Measurements from ENCODE around the gene INF2.

The INF2 gene

DNA sequence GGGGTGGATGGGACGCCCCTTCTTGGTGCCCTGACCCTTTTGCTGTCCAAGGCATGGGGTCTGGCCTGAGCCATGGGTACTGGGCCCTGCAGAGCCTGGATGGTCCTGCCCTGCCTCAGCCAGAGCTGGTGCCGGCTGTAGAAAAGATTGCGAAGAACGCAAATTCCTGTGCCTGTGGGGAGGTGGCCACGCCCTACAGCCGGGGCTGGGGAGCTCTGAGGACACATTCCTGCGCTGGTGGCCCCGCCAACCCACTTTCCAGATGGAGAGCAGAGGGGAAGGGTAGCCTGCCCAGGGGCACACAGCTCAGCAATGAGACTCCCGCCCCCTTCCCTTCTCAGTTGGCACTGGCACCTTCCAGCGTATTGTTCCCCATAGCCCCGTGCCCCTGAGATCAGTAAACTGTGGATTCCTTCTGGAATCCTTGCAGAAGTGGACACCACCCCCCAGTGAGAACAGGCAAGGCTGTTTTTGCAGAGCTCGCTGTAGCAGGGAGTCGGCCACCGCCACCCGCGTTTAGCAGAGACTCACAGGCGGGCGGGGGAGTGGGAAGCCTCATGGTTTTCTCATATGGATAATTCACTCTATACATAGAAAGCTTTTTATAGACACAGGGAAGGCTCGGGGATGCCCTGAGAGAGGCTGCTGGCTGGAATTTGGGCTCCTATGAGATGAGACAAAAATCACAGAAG is 8.6 kb downstream of the INF2 start:
- Histone ChIP-seq H3K27me3 (ENCODE audit: insufficient read depth, poor library complexity, severe bottlenecking) (no peaks in the 10 kb centered on the region), H3K27ac (replicated peaks) (no peak overlapping the region), H3K4me3 (replicated peaks; ENCODE audit: insufficient read depth, low read length) (no peak overlapping the region)
- no peak for TF ChIP-seq POLR2AphosphoS5 (IDR thresholded peaks at IDR 0.05; ENCODE audit: low read depth)
- TF ChIP-seq GABPA (IDR thresholded peaks at IDR 0.05; ENCODE audit: low read depth): no peak
- TF ChIP-seq, protein P1, sequence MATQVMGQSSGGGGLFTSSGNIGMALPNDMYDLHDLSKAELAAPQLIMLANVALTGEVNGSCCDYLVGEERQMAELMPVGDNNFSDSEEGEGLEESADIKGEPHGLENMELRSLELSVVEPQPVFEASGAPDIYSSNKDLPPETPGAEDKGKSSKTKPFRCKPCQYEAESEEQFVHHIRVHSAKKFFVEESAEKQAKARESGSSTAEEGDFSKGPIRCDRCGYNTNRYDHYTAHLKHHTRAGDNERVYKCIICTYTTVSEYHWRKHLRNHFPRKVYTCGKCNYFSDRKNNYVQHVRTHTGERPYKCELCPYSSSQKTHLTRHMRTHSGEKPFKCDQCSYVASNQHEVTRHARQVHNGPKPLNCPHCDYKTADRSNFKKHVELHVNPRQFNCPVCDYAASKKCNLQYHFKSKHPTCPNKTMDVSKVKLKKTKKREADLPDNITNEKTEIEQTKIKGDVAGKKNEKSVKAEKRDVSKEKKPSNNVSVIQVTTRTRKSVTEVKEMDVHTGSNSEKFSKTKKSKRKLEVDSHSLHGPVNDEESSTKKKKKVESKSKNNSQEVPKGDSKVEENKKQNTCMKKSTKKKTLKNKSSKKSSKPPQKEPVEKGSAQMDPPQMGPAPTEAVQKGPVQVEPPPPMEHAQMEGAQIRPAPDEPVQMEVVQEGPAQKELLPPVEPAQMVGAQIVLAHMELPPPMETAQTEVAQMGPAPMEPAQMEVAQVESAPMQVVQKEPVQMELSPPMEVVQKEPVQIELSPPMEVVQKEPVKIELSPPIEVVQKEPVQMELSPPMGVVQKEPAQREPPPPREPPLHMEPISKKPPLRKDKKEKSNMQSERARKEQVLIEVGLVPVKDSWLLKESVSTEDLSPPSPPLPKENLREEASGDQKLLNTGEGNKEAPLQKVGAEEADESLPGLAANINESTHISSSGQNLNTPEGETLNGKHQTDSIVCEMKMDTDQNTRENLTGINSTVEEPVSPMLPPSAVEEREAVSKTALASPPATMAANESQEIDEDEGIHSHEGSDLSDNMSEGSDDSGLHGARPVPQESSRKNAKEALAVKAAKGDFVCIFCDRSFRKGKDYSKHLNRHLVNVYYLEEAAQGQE (IDR thresholded peaks at IDR 0.05; ENCODE audit: insufficient replicate concordance, low read depth): no peak
- no peak for TF ChIP-seq SPI1 (IDR thresholded peaks at IDR 0.05; ENCODE audit: borderline replicate concordance, low read depth)
- TF ChIP-seq, protein P2, sequence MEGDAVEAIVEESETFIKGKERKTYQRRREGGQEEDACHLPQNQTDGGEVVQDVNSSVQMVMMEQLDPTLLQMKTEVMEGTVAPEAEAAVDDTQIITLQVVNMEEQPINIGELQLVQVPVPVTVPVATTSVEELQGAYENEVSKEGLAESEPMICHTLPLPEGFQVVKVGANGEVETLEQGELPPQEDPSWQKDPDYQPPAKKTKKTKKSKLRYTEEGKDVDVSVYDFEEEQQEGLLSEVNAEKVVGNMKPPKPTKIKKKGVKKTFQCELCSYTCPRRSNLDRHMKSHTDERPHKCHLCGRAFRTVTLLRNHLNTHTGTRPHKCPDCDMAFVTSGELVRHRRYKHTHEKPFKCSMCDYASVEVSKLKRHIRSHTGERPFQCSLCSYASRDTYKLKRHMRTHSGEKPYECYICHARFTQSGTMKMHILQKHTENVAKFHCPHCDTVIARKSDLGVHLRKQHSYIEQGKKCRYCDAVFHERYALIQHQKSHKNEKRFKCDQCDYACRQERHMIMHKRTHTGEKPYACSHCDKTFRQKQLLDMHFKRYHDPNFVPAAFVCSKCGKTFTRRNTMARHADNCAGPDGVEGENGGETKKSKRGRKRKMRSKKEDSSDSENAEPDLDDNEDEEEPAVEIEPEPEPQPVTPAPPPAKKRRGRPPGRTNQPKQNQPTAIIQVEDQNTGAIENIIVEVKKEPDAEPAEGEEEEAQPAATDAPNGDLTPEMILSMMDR (IDR thresholded peaks at IDR 0.05; ENCODE audit: insufficient read depth, low read length): no peak
- DNase-seq (ENCODE audit: low read depth in 1 of 2, low spot score in 1 of 2): no peak

DNA sequence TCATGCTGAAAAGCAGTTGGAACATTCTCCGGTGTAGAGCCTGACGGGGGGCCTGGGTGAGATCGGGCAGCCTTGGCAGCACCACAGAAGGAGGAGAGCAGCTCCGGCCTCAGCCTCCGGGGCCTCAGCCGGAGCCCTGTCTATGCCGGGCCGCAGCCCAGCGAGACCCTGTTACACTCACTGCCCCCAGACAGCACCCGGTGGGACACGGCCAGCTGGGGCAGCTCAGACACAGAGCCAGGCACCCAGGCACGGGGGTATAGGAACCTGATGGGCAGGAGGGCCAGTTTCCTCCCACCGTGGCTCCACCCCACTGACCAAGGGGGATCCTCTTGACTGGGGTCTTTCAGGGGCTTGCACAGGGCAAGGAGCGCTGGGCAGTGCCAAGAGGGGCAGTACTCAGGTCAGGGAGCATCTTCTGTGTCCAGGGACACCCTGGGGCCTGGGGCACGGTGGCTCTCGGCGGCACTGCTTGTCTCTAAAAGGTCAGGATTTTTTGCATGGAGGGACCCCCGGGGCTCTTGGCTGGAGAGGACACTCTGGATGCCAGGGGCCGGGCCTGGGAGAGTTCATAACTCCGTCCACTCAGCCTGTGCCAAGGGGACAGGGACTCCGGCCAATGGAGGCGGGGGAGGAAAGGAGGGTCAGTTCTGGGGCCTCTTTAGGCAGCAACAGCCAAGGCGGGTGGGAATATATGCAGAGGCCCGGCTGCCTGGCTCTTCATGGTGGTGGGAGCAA is 9.4 kb downstream of the INF2 start:
- Histone ChIP-seq H3K4me3 (replicated peaks; ENCODE audit: insufficient read depth, low read length) (no peak overlapping the region), H3K27ac (replicated peaks) (no peak overlapping the region), H3K27me3 (ENCODE audit: insufficient read depth, poor library complexity, severe bottlenecking) (no peaks in the 10 kb centered on the region)
- DNase-seq (ENCODE audit: low read depth in 1 of 2, low spot score in 1 of 2): no peak
- TF ChIP-seq, protein P2 (IDR thresholded peaks at IDR 0.05; ENCODE audit: insufficient read depth, low read length): no peak
- no peak for TF ChIP-seq GABPA (IDR thresholded peaks at IDR 0.05; ENCODE audit: low read depth)
- TF ChIP-seq, protein P1 (IDR thresholded peaks at IDR 0.05; ENCODE audit: insufficient replicate concordance, low read depth): no peak
- TF ChIP-seq SPI1 (IDR thresholded peaks at IDR 0.05; ENCODE audit: borderline replicate concordance, low read depth): no peak
- no peak for TF ChIP-seq POLR2AphosphoS5 (IDR thresholded peaks at IDR 0.05; ENCODE audit: low read depth)

DNA sequence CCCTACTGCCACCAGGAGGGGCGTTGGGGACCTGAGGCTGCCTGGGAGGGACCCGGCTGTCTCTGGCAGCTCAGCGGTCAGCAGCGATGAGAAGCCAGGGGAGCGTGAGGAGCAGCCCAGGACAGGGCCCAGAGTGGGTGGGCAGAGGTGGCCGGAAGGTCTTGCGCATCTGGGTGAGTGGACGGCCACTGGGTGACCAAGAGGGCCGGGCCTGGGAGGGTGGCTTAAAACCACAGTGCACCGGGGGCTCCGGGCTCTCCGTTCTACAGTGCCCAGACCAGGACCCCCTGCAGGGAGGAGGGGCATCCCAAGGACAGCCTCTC is 10.0 kb downstream of the INF2 start:
- TF ChIP-seq SPI1 (IDR thresholded peaks at IDR 0.05; ENCODE audit: borderline replicate concordance, low read depth): no peak
- TF ChIP-seq, protein P2 (IDR thresholded peaks at IDR 0.05; ENCODE audit: insufficient read depth, low read length): no peak
- TF ChIP-seq, protein P1 (IDR thresholded peaks at IDR 0.05; ENCODE audit: insufficient replicate concordance, low read depth): no peak
- TF ChIP-seq GABPA (IDR thresholded peaks at IDR 0.05; ENCODE audit: low read depth): no peak
- no peak for TF ChIP-seq POLR2AphosphoS5 (IDR thresholded peaks at IDR 0.05; ENCODE audit: low read depth)
- Histone ChIP-seq H3K27ac (replicated peaks) (no peak overlapping the region), H3K27me3 (ENCODE audit: insufficient read depth, poor library complexity, severe bottlenecking) (no peaks in the 10 kb centered on the region), H3K4me3 (replicated peaks; ENCODE audit: insufficient read depth, low read length) (no peak overlapping the region)
- no peak for DNase-seq (ENCODE audit: low read depth in 1 of 2, low spot score in 1 of 2)
